Ectodermal cell (in vitro differentiated cells): ENCODE data around the gene SLC34A1.
A peak's percentile ranks its signal among the peaks of the same experiment; 100 is the strongest.

Experiments used
- H3K27ac ChIP-seq: 2 replicates; pipeline ENCODE4 v1.7.0; 2013; ENCODE audit warnings: mild to moderate bottlenecking, low read depth, low read length; ENCODE audit not compliant: insufficient read depth, poor library complexity, severe bottlenecking
- H3K27me3 ChIP-seq: 2 replicates; pipeline ENCODE4 v1.7.0; 2013; ENCODE audit warnings: mild to moderate bottlenecking, low read length; ENCODE audit not compliant: insufficient read depth, control insufficient read depth, poor library complexity, severe bottlenecking
- H3K36me3 ChIP-seq: one replicate; pipeline ENCODE4 v1.7.0; 2013; ENCODE audit warnings: low read length; ENCODE audit not compliant: control insufficient read depth, insufficient read depth
- H3K4me1 ChIP-seq: one replicate; pipeline ENCODE4 v1.7.0; 2013; ENCODE audit warnings: low read length; ENCODE audit not compliant: control insufficient read depth, insufficient read depth
- H3K4me3 ChIP-seq: 2 replicates; pipeline ENCODE4 v1.7.0; 2013; ENCODE audit warnings: low read depth, low read length, control low read depth; ENCODE audit not compliant: insufficient read depth
- H3K9me3 ChIP-seq: 2 replicates; pipeline ENCODE4 v1.7.0; 2013; ENCODE audit warnings: mild to moderate bottlenecking, low read length, moderate library complexity; ENCODE audit not compliant: control insufficient read depth
- WGBS, 2 experiments: methylation state at CpG; one replicate each; pipeline ENCODE4 v1.1.7; 2013; ENCODE audit warnings: missing lambda C conversion rate in 2 of 2; 5-methylcytosine and 5-hydroxymethylcytosine counted together

The SLC34A1 gene

GRCh38 chr5:177344891-177345290, 39.3 kb upstream of the SLC34A1 start:
- H3K4me1 ChIP-seq, result peaks cover 4% of the 10 kb centered on the region
- H3K4me3 ChIP-seq, result no peak overlapping the region
- no peaks in the 10 kb centered on the region for H3K9me3 ChIP-seq
- no peaks in the 10 kb centered on the region for H3K27me3 ChIP-seq
- H3K36me3 ChIP-seq, result no peaks in the 10 kb centered on the region
- H3K27ac ChIP-seq, result no peak overlapping the region
- 99% methylated on average over 5 to 6 of the region's 6 CpGs for WGBS, 2 experiments

DNA sequence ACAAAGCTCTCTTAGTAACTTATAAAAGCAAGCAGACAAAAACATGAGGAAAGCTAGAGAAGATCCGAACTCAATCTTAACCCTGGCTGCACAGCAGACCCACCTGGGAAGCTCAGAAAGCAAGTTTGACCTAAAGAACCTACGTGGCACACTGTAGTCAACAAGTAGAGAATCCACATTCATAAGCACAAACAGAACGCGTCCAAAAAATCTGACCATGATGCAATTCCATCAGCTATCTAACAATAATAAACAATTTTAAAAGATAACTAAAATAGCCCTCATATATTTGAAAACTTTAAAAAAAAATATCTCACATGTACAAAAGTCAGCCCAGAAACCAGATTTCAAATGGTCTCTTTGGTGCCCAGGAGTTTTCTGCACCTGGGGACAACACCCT, 37.4 kb upstream of the SLC34A1 start:
- Histone ChIP-seq H3K9me3 (no peaks in the 10 kb centered on the region), H3K27ac (no peak overlapping the region), H3K4me3 (no peak overlapping the region), H3K27me3 (no peaks in the 10 kb centered on the region), H3K4me1 (peaks cover 16% of the 10 kb centered on the region), H3K36me3 (no peaks in the 10 kb centered on the region)
- WGBS, 2 experiments, result 69 to 73% methylated on average over 4 of the region's 4 CpGs

- Histone ChIP-seq H3K9me3 (no peaks in the 10 kb centered on the region), H3K4me1 (peaks cover 16% of the 10 kb centered on the region), H3K27me3 (no peaks in the 10 kb centered on the region), H3K36me3 (no peaks in the 10 kb centered on the region), H3K4me3 (no peak overlapping the region), H3K27ac (no peak overlapping the region)
- 96% methylated on average over 4 of the region's 4 CpGs for WGBS, 2 experiments
Observed at GRCh38 chr5:177347699-177348098, 36.5 kb upstream of the SLC34A1 start.

- Histone ChIP-seq H3K9me3 (no peaks in the 10 kb centered on the region), H3K4me1 (peaks cover 16% of the 10 kb centered on the region), H3K36me3 (no peaks in the 10 kb centered on the region), H3K4me3 (no peak overlapping the region), H3K27me3 (no peaks in the 10 kb centered on the region), H3K27ac (no peak overlapping the region)
- WGBS, 2 experiments, result 91 to 93% methylated on average over 3 of the region's 3 CpGs
Observed at GRCh38 chr5:177349362-177349647, 34.9 kb upstream of the SLC34A1 start.

DNA sequence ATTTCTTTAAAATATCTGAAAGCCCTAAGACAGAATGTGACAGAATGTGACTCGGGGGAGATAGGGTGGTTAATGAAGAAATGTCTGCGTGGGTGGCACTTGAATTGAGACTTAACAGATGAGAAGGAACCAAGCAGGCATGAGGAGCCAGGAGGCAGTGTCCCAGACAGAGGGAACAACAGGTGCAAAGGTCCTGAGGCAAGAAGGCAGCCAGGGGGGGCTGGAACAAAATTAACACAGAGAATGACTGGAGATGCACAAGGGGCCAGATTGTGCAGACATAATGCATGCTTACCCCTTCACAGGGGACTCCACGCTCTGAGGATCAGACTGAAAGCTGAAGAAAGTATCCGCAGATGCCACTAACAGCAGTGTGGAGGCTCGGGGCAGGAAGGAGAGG, 34.5 kb upstream of the SLC34A1 start:
- Histone ChIP-seq H3K27ac (no peak overlapping the region), H3K4me3 (no peak overlapping the region), H3K4me1 (peaks cover 16% of the 10 kb centered on the region), H3K36me3 (no peaks in the 10 kb centered on the region), H3K9me3 (no peaks in the 10 kb centered on the region), H3K27me3 (no peaks in the 10 kb centered on the region)
- 94 to 95% methylated on average over 5 of the region's 5 CpGs for WGBS, 2 experiments

DNA sequence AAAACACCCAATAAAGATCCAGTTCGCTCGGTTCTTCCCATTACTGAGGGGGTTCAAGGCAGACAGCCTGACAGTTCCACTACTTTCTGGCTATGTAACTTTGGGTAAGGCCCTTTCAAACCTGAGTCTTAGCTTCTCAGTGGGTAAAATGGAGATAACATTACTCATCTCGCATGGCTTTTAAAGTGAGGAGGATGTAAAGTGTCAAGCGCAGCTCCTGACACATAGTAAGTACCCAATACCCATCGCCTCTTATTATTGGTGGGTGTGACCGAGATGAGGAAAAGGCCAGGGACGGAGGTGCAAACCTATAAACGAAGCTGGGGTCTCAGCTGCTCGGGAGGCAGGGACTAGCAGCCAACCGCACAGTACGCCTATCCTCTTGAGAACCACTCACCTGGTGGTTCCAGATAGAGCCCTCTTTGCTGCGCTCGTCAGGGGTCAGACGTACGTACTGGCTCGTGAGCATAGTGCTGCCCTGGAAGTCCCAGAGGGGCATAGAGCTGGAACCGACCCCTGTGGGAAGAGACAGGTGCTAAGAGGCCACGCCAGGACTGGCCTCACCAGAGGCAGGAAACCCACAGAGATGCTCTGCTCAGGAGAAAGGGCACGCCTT, 33.4 kb upstream of the SLC34A1 start:
- H3K4me3 ChIP-seq, result peak overlapping the region; percentile 100
- H3K27me3 ChIP-seq, result no peaks in the 10 kb centered on the region
- H3K36me3 ChIP-seq, result no peaks in the 10 kb centered on the region
- no peaks in the 10 kb centered on the region for H3K9me3 ChIP-seq
- H3K27ac ChIP-seq, result no peak overlapping the region
- WGBS, 2 experiments, result 19 to 20% methylated on average over 19 of the region's 19 CpGs
- H3K4me1 ChIP-seq, result peaks cover 16% of the 10 kb centered on the region

- WGBS, 2 experiments, result 7% methylated on average over 55 of the region's 55 CpGs
- peak within 1 kb of the TSS; percentile 71 for H3K27ac ChIP-seq
Observed at GRCh38 chr5:177351392-177352329, 32.6 kb upstream of the SLC34A1 start, which contains the start of gene LMAN2. Gene LMAN2, minus strand, starts transcription at chr5:177351668. Its CDS starts 21 bp downstream, at chr5:177351647.

GRCh38 chr5:177353093-177353492, 31.1 kb upstream of the SLC34A1 start:
- Histone ChIP-seq H3K36me3 (no peaks in the 10 kb centered on the region), H3K4me3 (no peak overlapping the region), H3K27ac (no peak overlapping the region), H3K9me3 (no peaks in the 10 kb centered on the region), H3K27me3 (no peaks in the 10 kb centered on the region), H3K4me1 (peaks cover 16% of the 10 kb centered on the region)
- 89 to 91% methylated on average over 4 to 5 of the region's 5 CpGs for WGBS, 2 experiments

More at GRCh38 chr5:177351392-177352329, 32.6 kb upstream of the SLC34A1 start, which contains the start of gene LMAN2:
- Histone ChIP-seq H3K4me3 (peak within 1 kb of the TSS; percentile 100), H3K36me3 (no peaks in the 10 kb centered on the region), H3K9me3 (no peaks in the 10 kb centered on the region), H3K27me3 (no peaks in the 10 kb centered on the region), H3K4me1 (peaks cover 16% of the 10 kb centered on the region)

GRCh38 chr5:177354256-177354655, 30.0 kb upstream of the SLC34A1 start:
- no peaks in the 10 kb centered on the region for H3K27me3 ChIP-seq
- no peak overlapping the region for H3K4me3 ChIP-seq
- no peak overlapping the region for H3K27ac ChIP-seq
- H3K9me3 ChIP-seq, result no peaks in the 10 kb centered on the region
- H3K36me3 ChIP-seq, result no peaks in the 10 kb centered on the region
- WGBS, 2 experiments, result 85 to 96% methylated on average over 3 of the region's 3 CpGs
- peaks cover 11% of the 10 kb centered on the region for H3K4me1 ChIP-seq

DNA sequence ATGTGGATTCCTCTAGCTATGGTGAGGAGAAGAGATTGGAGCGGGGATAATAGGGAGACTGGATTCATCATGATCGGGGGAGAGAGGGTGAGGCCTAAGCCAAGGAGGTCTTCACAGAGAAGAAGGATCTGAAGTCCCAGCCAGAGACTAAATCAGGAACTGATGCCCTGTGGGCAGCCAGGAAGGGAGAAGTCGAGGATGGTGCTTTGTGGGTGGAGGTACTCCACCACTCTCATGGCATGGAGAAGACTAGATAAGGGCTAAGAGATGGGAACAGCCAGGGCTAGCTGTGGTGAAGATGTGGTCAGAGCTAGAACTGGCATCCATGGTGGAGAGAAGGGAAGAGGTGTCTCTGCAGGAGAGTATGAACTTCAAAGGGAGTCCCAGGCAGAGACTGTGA, 29.5 kb upstream of the SLC34A1 start:
- H3K4me3 ChIP-seq, result no peak overlapping the region
- H3K27ac ChIP-seq, result no peak overlapping the region
- no peaks in the 10 kb centered on the region for H3K27me3 ChIP-seq
- no peaks in the 10 kb centered on the region for H3K36me3 ChIP-seq
- H3K9me3 ChIP-seq, result no peaks in the 10 kb centered on the region
- 71 to 79% methylated on average over 3 of the region's 3 CpGs for whole genome bisulfite sequencing, 2 experiments
- peaks cover 11% of the 10 kb centered on the region for H3K4me1 ChIP-seq
